Adrenal gland (tissue), 12 donors: ENCODE data around the gene CLRN2. TPM values are rescaled to one million over a fixed set of nuclear protein-coding genes. Genes with fewer than 3 reads are reported as not detected.
A peak's percentile ranks its signal among the peaks of the same experiment; 100 is the strongest.

Source experiments
- DNase-seq, 7 donors: peaks; one replicate each; pipeline ENCODE4 v3.0.0-alpha.2; 2019 to 2020
- H3K27ac ChIP-seq, 5 donors: fragments of 200-600 bp; sonication (generic) in 4 of 5; 1 replicate in 3 of 5; 2 replicates in 2 of 5; pipeline versions ENCODE4 v1.5.1 to v1.8.0; 2016 to 2020; ENCODE audit warnings: mild to moderate bottlenecking in 1 of 5
- H3K27me3 ChIP-seq: fragments of 200-600 bp; 2 replicates; pipeline ENCODE4 v1.8.0; 2021
- H3K36me3 ChIP-seq, 2 donors: fragments of 200-600 bp; replicated peaks in 1 of 2; 1 replicate in 1 of 2; 2 replicates in 1 of 2; pipeline versions ENCODE4 v1.5.1 to v1.8.0; 2018 to 2022
- H3K4me1 ChIP-seq, 2 donors: fragments of 200-600 bp; replicated peaks in 1 of 2; 1 replicate in 1 of 2; 2 replicates in 1 of 2; pipeline versions ENCODE4 v1.5.1 to v1.8.0; 2018 to 2021
- H3K4me3 ChIP-seq, 4 donors: fragments of 200-600 bp; sonication (generic) in 3 of 4; one replicate each; pipeline ENCODE4 v1.5.1; 2016 to 2018
- H3K9me3 ChIP-seq, 3 donors: fragments of 200-600 bp; sonication (generic) in 1 of 3; replicated peaks in 1 of 3; 1 replicate in 2 of 3; 2 replicates in 1 of 3; pipeline versions ENCODE4 v1.5.1 to v1.8.0; 2016 to 2021
- CTCF ChIP-seq, 6 experiments: fragments of 450-650 bp in 4 of 6; fragments of 200-600 bp in 2 of 6; sonication (generic) in 1 of 6; IDR thresholded peaks; 1 replicate in 5 of 6; 2 replicates in 1 of 6; pipeline versions ENCODE4 v1.5.1 to v1.8.0; 2016 to 2021; ENCODE audit warnings: antibody characterized with exemption in 6 of 6, mild to moderate bottlenecking in 2 of 6, moderate library complexity in 1 of 6
- POLR2A ChIP-seq, 2 donors: fragments of 450-650 bp; IDR thresholded peaks; one replicate each; pipeline ENCODE4 v1.6.1; 2017; ENCODE audit warnings: antibody characterized with exemption in 2 of 2, mild to moderate bottlenecking in 2 of 2, moderate library complexity in 1 of 2
- WGBS, 4 donors: extraction: QIAGEN DNeasy Blood & Tissue Kit in 2 of 4; methylation state at CpG; one replicate each; pipeline versions ENCODE4 v1.1.5 to v1.1.7; 2013 to 2017; 5-methylcytosine and 5-hydroxymethylcytosine counted together
- intact Hi-C, 2 donors: fragments of 100-400 bp; cut with DNase I; formaldehyde crosslinking; loops; one replicate each; pipeline versions ENCODE4 v1.14.1 to v1.15.0; 2022 to 2023
- polyA plus RNA-seq, 3 donors: library from polyadenylated mRNA; stranded (reverse); fragments of 200-250 nt in 2 of 3; fragments of 350-450 nt in 1 of 3; fragmentation: Illumina TruSeq in 1 of 3; extraction: RNeasy Lipid Tissue Mini Kit (QIAGEN cat#74804) in 1 of 3; gene quantifications; one replicate each; pipeline ENCODE4 v1.2.3, GENCODE V29; 2013 to 2014
- total RNA-seq, 9 donors: library from RNA; depleted of rRNA in 4 of 9; stranded (reverse); fragments of >200 nt in 4 of 9; fragments of 120-200 nt in 1 of 9; fragmentation: NEBNext Ultra II Directional in 1 of 9; extraction: Animal tissue kit (Norgen Biotek cat#: 25700) in 1 of 9; gene quantifications; one replicate each; pipeline versions ENCODE4 v1.1.0 to v1.2.4, GENCODE V29; 2013 to 2023
- donor health status: healthy with polysubstance abuse.
- donor health status: Bipolar disorder and iron deficiency.
- donor health status: DM: yes; HTN: yes; CAD: no.
- donor health status: DM: no; HTN: no; CAD: no.
- donor health status: DM: no; HTN: no; CAD: no.
- donor health status: DM: yes; HTN: yes; CAD: no.

CLRN2 gene
- total and polyA plus RNA-seq, 12 donors, result not detected

GRCh38 chr4:17504081-17504480 is 10.9 kb upstream of the CLRN2 start:
- TF ChIP-seq POLR2A (IDR thresholded peaks at IDR 0.05) (no peak), CTCF (IDR thresholded peaks at IDR 0.05) (no peak)
- peaks cover 0 to 68% of the 10 kb centered on the region in 2 donors for H3K36me3 ChIP-seq
- intact Hi-C loops, result no loop called here
- H3K4me3 ChIP-seq, result no peak overlapping the region
- H3K27ac ChIP-seq, result no peak overlapping the region
- no peaks in the 10 kb centered on the region for H3K27me3 ChIP-seq
- H3K4me1 ChIP-seq, result no peaks in the 10 kb centered on the region
- no peak for DNase-seq
- H3K9me3 ChIP-seq, result no peaks in the 10 kb centered on the region
- 83 to 92% (median 89%) methylated on average over 7 of the region's 7 CpGs for WGBS, 4 donors

- Histone ChIP-seq H3K4me1 (peaks cover 9 to 18% of the 10 kb centered on the region in 2 donors), H3K27me3 (no peaks in the 10 kb centered on the region), H3K27ac (peak overlapping the region in 3 of 5 donors; percentile 79 to 93 (median 91)), H3K36me3 (peaks cover 0 to 28% of the 10 kb centered on the region in 2 donors), H3K9me3 (no peaks in the 10 kb centered on the region), H3K4me3 (peak overlapping the region in 2 of 4 donors; percentile 81 to 88)
- intact Hi-C loops, result no loop called here
- WGBS, 4 donors, result 81 to 91% (median 85%) methylated on average over 3 of the region's 3 CpGs
- no peak for DNase-seq
- TF ChIP-seq CTCF (IDR thresholded peaks at IDR 0.05) (no peak), POLR2A (IDR thresholded peaks at IDR 0.05) (no peak)
Observed at GRCh38 chr4:17510582-17510981, 4.4 kb upstream of the CLRN2 start.

DNA sequence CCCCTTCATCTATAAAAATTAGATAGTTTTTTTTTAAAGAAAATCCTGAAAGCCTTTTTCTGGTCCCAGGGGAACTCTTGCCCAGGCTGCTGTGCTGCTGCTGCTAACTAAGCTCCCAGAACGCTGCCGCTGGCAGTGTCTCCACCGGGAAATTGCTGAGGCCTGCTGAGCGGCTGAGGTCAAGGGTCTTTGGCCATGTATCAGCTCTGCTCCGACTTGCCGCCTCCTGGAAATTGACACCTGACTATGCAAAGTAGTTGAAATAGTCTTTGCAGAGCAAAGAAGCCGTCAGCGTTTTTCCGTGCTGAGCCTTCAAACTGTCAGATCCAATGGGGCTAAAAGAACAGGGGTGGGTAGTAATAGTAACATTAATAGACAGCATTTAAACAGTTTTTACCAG is 3.9 kb upstream of the CLRN2 start:
- TF ChIP-seq CTCF (IDR thresholded peaks at IDR 0.05) (no peak), POLR2A (IDR thresholded peaks at IDR 0.05) (no peak)
- H3K27ac ChIP-seq, result peak overlapping the region in 4 of 5 donors; percentile 71 to 93 (median 85)
- no peaks in the 10 kb centered on the region for H3K9me3 ChIP-seq
- peak; percentile 31 to 74 (median 47) for DNase-seq
- peak overlapping the region; percentile 19 to 88 (median 81) for H3K4me3 ChIP-seq
- H3K4me1 ChIP-seq, result peaks cover 9 to 18% of the 10 kb centered on the region in 2 donors
- H3K27me3 ChIP-seq, result no peaks in the 10 kb centered on the region
- intact Hi-C loops, result no loop called here
- 6 to 36% (median 20%) methylated on average over 9 of the region's 9 CpGs for WGBS, 4 donors
- peaks cover 0 to 28% of the 10 kb centered on the region in 2 donors for H3K36me3 ChIP-seq

GRCh38 chr4:17511509-17511949 is 3.4 kb upstream of the CLRN2 start:
- Histone ChIP-seq H3K27ac (peak overlapping the region in 4 of 5 donors; percentile 71 to 93 (median 85)), H3K4me1 (peaks cover 9 to 18% of the 10 kb centered on the region in 2 donors), H3K9me3 (no peaks in the 10 kb centered on the region), H3K36me3 (peaks cover 0 to 26% of the 10 kb centered on the region in 2 donors), H3K4me3 (peak overlapping the region; percentile 19 to 88 (median 81)), H3K27me3 (no peaks in the 10 kb centered on the region)
- WGBS, 4 donors, result 0 to 5% (median 3%) methylated on average over 22 to 32 of the region's 32 CpGs
- peak in 6 of 7 donors; percentile 69 to 84 (median 74) for DNase-seq
- TF ChIP-seq POLR2A (IDR thresholded peaks at IDR 0.05) (peak in 1 of 2 donors; percentile 68), CTCF (IDR thresholded peaks at IDR 0.05) (no peak)
- intact Hi-C loops, result no loop called here
